Measurements from ENCODE around the gene AFP.

Gene AFP

DNA sequence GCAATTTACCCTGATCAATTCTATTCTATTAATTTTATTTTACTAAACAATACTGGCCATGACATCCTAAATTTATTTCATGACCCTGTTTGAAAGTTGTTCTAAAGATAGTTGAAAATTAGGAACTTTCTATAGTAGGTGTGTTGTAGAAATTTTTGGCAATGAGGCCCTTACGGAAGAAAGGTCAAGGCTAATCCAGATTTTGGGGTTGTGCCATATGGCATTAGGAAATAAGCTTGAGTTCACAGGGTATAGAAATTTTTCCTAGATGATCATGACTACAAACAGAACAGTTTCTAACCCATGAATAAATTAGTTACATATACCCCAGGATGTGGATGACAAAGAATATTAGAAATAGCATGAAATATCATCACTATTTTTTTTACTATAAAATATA, 39.7 kb upstream of the AFP start:
- Histone ChIP-seq H3K27ac (ENCODE audit: low read depth, low read length) (no peak overlapping the region), H3K36me3 (ENCODE audit: control insufficient read depth, insufficient read depth, low read length) (no peaks in the 10 kb centered on the region), H3K4me3 (ENCODE audit: low read length) (no peak overlapping the region), H2BK15ac (replicated peaks; ENCODE audit: low read depth) (no peak overlapping the region), H3K79me2 (ENCODE audit: control insufficient read depth, insufficient read depth, low read length) (no peaks in the 10 kb centered on the region), H3K27me3 (ENCODE audit: insufficient read depth, low read length, poor library complexity) (no peaks in the 10 kb centered on the region), H2BK5ac (ENCODE audit: low read length) (no peak overlapping the region), H3K4me2 (ENCODE audit: low read length) (no peak overlapping the region), H3K56ac (ENCODE audit: low read length) (no peak overlapping the region), H2AK5ac (ENCODE audit: low read length) (no peak overlapping the region), H3K23ac (ENCODE audit: low read length) (no peak overlapping the region), H3K18ac (ENCODE audit: low read length) (no peak overlapping the region), H4K8ac (ENCODE audit: low read depth, low read length) (no peak overlapping the region), H3K4me1 (ENCODE audit: control insufficient read depth, low read depth, low read length) (no peaks in the 10 kb centered on the region), H2BK120ac (ENCODE audit: low read depth, low read length) (no peak overlapping the region), H3K9ac (ENCODE audit: low read length) (no peak overlapping the region), H3K4ac (ENCODE audit: low read depth, low read length) (no peak overlapping the region), H4K5ac (ENCODE audit: low read length) (no peak overlapping the region), H3K79me1 (ENCODE audit: low read length) (no peaks in the 10 kb centered on the region)
- DNase-seq, result no peak
- WGBS (ENCODE audit: extremely low coverage, insufficient coverage, low lambda C conversion rate), result no CpG with 5 or more reads among the region's 1 CpG

DNA sequence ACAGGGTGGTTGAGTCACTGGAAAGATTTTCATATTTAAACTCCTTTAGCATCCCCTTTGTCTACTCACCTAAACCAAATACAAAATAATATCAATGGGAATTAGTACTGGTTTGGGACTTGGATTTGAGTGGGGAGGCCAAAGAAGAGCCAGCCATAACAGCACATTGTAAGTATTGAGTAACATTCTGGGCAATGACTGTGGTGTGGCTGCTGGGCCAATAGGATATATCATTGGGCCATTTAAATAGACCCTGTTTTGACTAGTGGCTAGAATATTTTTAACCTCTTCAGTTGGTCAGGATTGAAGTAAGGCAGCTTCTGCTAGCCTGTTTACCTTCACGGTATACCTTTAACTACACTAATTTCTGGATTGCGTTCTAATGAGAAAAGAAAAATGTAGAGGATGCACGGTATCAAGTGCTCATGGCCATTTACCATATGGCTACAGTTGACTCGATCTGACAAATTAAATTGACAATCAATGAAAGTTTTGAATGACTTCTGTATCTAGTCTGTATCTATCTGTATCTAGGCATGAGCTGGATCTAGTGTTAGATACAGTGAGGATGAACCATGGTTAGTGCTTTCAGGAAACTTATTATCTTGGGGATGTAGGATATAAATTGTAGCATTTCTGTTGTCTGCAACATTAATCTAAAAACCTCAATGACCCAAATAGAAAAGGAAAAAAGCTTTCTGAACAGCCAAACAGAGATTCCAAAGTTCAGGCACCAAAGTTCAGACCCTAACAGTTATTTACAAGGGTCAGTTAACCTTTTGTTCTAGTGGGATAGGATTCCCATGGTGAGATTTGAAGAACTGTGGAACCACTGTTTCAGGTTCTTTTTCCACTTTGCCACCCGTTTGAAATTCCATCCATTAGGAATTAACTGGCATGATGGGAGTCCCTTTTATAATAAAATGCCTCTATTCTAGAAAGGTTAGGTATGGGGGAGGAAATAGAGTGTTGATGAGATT, 38.7 kb upstream of the AFP start:
- no peak overlapping the region for H2BK120ac ChIP-seq (ENCODE audit: low read depth, low read length)
- H3K79me2 ChIP-seq (ENCODE audit: control insufficient read depth, insufficient read depth, low read length), result no peaks in the 10 kb centered on the region
- no peak overlapping the region for H3K9ac ChIP-seq (ENCODE audit: low read length)
- no peak overlapping the region for H4K8ac ChIP-seq (ENCODE audit: low read depth, low read length)
- H3K79me1 ChIP-seq (ENCODE audit: low read length), result no peaks in the 10 kb centered on the region
- H2BK5ac ChIP-seq (ENCODE audit: low read length), result no peak overlapping the region
- WGBS (ENCODE audit: extremely low coverage, insufficient coverage, low lambda C conversion rate), result no CpG with 5 or more reads among the region's 5 CpGs
- H3K27me3 ChIP-seq (ENCODE audit: insufficient read depth, low read length, poor library complexity), result no peaks in the 10 kb centered on the region
- no peak overlapping the region for H4K5ac ChIP-seq (ENCODE audit: low read length)
- no peak overlapping the region for H2BK15ac ChIP-seq (replicated peaks; ENCODE audit: low read depth)
- H3K23ac ChIP-seq (ENCODE audit: low read length), result no peak overlapping the region
- H3K27ac ChIP-seq (ENCODE audit: low read depth, low read length), result no peak overlapping the region
- no peaks in the 10 kb centered on the region for H3K36me3 ChIP-seq (ENCODE audit: control insufficient read depth, insufficient read depth, low read length)
- H3K4me1 ChIP-seq (ENCODE audit: control insufficient read depth, low read depth, low read length), result no peaks in the 10 kb centered on the region
- H3K4me3 ChIP-seq (ENCODE audit: low read length), result no peak overlapping the region
- no peak overlapping the region for H3K4me2 ChIP-seq (ENCODE audit: low read length)
- no peak for DNase-seq
- H3K56ac ChIP-seq (ENCODE audit: low read length), result no peak overlapping the region
- H2AK5ac ChIP-seq (ENCODE audit: low read length), result no peak overlapping the region
- H3K4ac ChIP-seq (ENCODE audit: low read depth, low read length), result no peak overlapping the region
- no peak overlapping the region for H3K18ac ChIP-seq (ENCODE audit: low read length)

DNA sequence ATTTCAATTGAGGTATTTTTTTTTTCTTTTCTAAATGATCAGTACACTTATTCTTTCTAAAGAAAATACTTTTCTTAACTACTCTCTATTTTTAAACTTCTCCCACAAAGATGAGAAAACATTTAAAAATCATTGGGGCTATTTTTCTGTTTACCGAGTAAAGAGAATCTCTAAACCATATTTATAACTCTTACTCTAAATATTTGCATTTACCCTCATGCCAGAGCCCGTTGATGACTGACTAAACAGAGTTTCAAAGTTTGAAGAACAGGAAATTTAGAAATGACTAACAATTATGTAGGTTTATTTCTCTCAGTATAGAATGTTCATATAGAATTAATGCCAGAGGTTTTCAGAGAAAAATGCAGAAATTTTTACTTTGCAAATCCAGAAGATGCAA, 34.6 kb upstream of the AFP start:
- Histone ChIP-seq H3K27ac (ENCODE audit: low read depth, low read length) (no peak overlapping the region), H3K27me3 (ENCODE audit: insufficient read depth, low read length, poor library complexity) (no peaks in the 10 kb centered on the region), H3K4me1 (ENCODE audit: control insufficient read depth, low read depth, low read length) (no peaks in the 10 kb centered on the region), H3K4ac (ENCODE audit: low read depth, low read length) (no peak overlapping the region), H3K18ac (ENCODE audit: low read length) (no peak overlapping the region), H2BK5ac (ENCODE audit: low read length) (no peak overlapping the region), H2AK5ac (ENCODE audit: low read length) (no peak overlapping the region), H4K8ac (ENCODE audit: low read depth, low read length) (no peak overlapping the region), H3K36me3 (ENCODE audit: control insufficient read depth, insufficient read depth, low read length) (no peaks in the 10 kb centered on the region), H3K9ac (ENCODE audit: low read length) (no peak overlapping the region), H4K5ac (ENCODE audit: low read length) (no peak overlapping the region), H3K23ac (ENCODE audit: low read length) (no peak overlapping the region), H3K4me2 (ENCODE audit: low read length) (no peak overlapping the region), H3K4me3 (ENCODE audit: low read length) (no peak overlapping the region), H3K56ac (ENCODE audit: low read length) (no peak overlapping the region), H2BK15ac (replicated peaks; ENCODE audit: low read depth) (no peak overlapping the region), H3K79me2 (ENCODE audit: control insufficient read depth, insufficient read depth, low read length) (no peaks in the 10 kb centered on the region), H2BK120ac (ENCODE audit: low read depth, low read length) (no peak overlapping the region), H3K79me1 (ENCODE audit: low read length) (no peaks in the 10 kb centered on the region)
- DNase-seq, result no peak
- WGBS (ENCODE audit: extremely low coverage, insufficient coverage, low lambda C conversion rate), result no CpG with 5 or more reads among the region's 2 CpGs

DNA sequence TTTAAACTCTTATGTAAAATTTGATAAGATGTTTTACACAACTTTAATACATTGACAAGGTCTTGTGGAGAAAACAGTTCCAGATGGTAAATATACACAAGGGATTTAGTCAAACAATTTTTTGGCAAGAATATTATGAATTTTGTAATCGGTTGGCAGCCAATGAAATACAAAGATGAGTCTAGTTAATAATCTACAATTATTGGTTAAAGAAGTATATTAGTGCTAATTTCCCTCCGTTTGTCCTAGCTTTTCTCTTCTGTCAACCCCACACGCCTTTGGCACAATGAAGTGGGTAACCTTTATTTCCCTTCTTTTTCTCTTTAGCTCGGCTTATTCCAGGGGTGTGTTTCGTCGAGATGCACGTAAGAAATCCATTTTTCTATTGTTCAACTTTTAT, 32.0 kb upstream of the AFP start, which contains the start of gene ALB:
Gene ALB, plus strand, starts transcription at position 246 of the 400 bp plus-strand sequence. Its CDS starts 41 bp downstream, at position 287.
- Histone ChIP-seq H2BK15ac (replicated peaks; ENCODE audit: low read depth) (no peak within 1 kb of the TSS), H3K27ac (ENCODE audit: low read depth, low read length) (no peak within 1 kb of the TSS), H4K8ac (ENCODE audit: low read depth, low read length) (no peak within 1 kb of the TSS), H3K79me1 (ENCODE audit: low read length) (no peaks in the 10 kb centered on the region), H3K18ac (ENCODE audit: low read length) (no peak within 1 kb of the TSS), H3K23ac (ENCODE audit: low read length) (no peak within 1 kb of the TSS), H3K4me3 (ENCODE audit: low read length) (no peak within 1 kb of the TSS), H3K79me2 (ENCODE audit: control insufficient read depth, insufficient read depth, low read length) (no peaks in the 10 kb centered on the region), H3K9ac (ENCODE audit: low read length) (no peak within 1 kb of the TSS), H3K4me1 (ENCODE audit: control insufficient read depth, low read depth, low read length) (no peaks in the 10 kb centered on the region), H2BK120ac (ENCODE audit: low read depth, low read length) (no peak within 1 kb of the TSS), H2BK5ac (ENCODE audit: low read length) (no peak within 1 kb of the TSS), H2AK5ac (ENCODE audit: low read length) (no peak within 1 kb of the TSS), H3K27me3 (ENCODE audit: insufficient read depth, low read length, poor library complexity) (no peaks in the 10 kb centered on the region), H3K36me3 (ENCODE audit: control insufficient read depth, insufficient read depth, low read length) (no peaks in the 10 kb centered on the region), H3K4ac (ENCODE audit: low read depth, low read length) (no peak within 1 kb of the TSS), H3K56ac (ENCODE audit: low read length) (no peak within 1 kb of the TSS), H3K4me2 (ENCODE audit: low read length) (no peak within 1 kb of the TSS), H4K5ac (ENCODE audit: low read length) (no peak within 1 kb of the TSS)
- WGBS (ENCODE audit: extremely low coverage, insufficient coverage, low lambda C conversion rate), result no CpG with 5 or more reads among the region's 7 CpGs
- no peak for DNase-seq

DNA sequence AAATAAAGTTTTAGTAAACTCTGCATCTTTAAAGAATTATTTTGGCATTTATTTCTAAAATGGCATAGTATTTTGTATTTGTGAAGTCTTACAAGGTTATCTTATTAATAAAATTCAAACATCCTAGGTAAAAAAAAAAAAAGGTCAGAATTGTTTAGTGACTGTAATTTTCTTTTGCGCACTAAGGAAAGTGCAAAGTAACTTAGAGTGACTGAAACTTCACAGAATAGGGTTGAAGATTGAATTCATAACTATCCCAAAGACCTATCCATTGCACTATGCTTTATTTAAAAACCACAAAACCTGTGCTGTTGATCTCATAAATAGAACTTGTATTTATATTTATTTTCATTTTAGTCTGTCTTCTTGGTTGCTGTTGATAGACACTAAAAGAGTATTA, 31.6 kb upstream of the AFP start:
- H2AK5ac ChIP-seq (ENCODE audit: low read length), result no peak overlapping the region
- no peak overlapping the region for H4K8ac ChIP-seq (ENCODE audit: low read depth, low read length)
- no peak overlapping the region for H3K56ac ChIP-seq (ENCODE audit: low read length)
- no peak overlapping the region for H2BK15ac ChIP-seq (replicated peaks; ENCODE audit: low read depth)
- H3K4me3 ChIP-seq (ENCODE audit: low read length), result no peak overlapping the region
- no peak overlapping the region for H3K4me2 ChIP-seq (ENCODE audit: low read length)
- H3K23ac ChIP-seq (ENCODE audit: low read length), result no peak overlapping the region
- no peak overlapping the region for H3K4ac ChIP-seq (ENCODE audit: low read depth, low read length)
- no CpG with 5 or more reads among the region's 1 CpG for WGBS (ENCODE audit: extremely low coverage, insufficient coverage, low lambda C conversion rate)
- H3K18ac ChIP-seq (ENCODE audit: low read length), result no peak overlapping the region
- no peak overlapping the region for H4K5ac ChIP-seq (ENCODE audit: low read length)
- DNase-seq, result no peak
- H3K9ac ChIP-seq (ENCODE audit: low read length), result no peak overlapping the region
- H3K79me1 ChIP-seq (ENCODE audit: low read length), result no peaks in the 10 kb centered on the region
- no peaks in the 10 kb centered on the region for H3K79me2 ChIP-seq (ENCODE audit: control insufficient read depth, insufficient read depth, low read length)
- no peaks in the 10 kb centered on the region for H3K36me3 ChIP-seq (ENCODE audit: control insufficient read depth, insufficient read depth, low read length)
- H3K4me1 ChIP-seq (ENCODE audit: control insufficient read depth, low read depth, low read length), result no peaks in the 10 kb centered on the region
- H2BK120ac ChIP-seq (ENCODE audit: low read depth, low read length), result no peak overlapping the region
- no peak overlapping the region for H3K27ac ChIP-seq (ENCODE audit: low read depth, low read length)
- H3K27me3 ChIP-seq (ENCODE audit: insufficient read depth, low read length, poor library complexity), result no peaks in the 10 kb centered on the region
- no peak overlapping the region for H2BK5ac ChIP-seq (ENCODE audit: low read length)

All from mesendoderm (in vitro differentiated cells).